Measurements from ENCODE around the gene RPE.

- no peak for TF ChIP-seq CTCF (IDR thresholded peaks at IDR 0.05; ENCODE audit: insufficient read depth, low read length, poor library complexity, severe bottlenecking)
- TF ChIP-seq EZH2phosphoT487 (conservative IDR thresholded peaks at IDR 0.05; ENCODE audit: low read length) = no peak
These were observed 6.7 kb downstream of the RPE start for GRCh38 chr2:210009126-210009525.
